GM20431 (cell line): ENCODE data around the gene NDUFB10.

Source experiments
- in situ Hi-C: fragments of 300-500 bp; cut with MseI, MboI; formaldehyde crosslinking; loops from one replicate; pipeline ENCODE4 v1.15.0; 2020; ENCODE audit warnings: low sequenced_read_pairs; ENCODE audit not compliant: unreplicated experiment

The NDUFB10 gene

GRCh38 chr16:1980770-1981087, 21.4 kb downstream of the NDUFB10 start:
- in situ Hi-C loops, result no loop called here

- in situ Hi-C loops, result no loop called here
Observed at GRCh38 chr16:1981398-1981836, 22.1 kb downstream of the NDUFB10 start, which contains the start of gene NOXO1. Gene NOXO1, minus strand, starts transcription at chr16:1981469. Its CDS starts 290 bp downstream, at chr16:1981179.

- in situ Hi-C loops, result no loop called here
Observed at GRCh38 chr16:1982013-1982433, 22.7 kb downstream of the NDUFB10 start.

GRCh38 chr16:1982991-1983543, 23.7 kb downstream of the NDUFB10 start:
- in situ Hi-C loops, result no loop called here

- in situ Hi-C loops, result no loop called here
Observed at GRCh38 chr16:1983544-1984346, 24.4 kb downstream of the NDUFB10 start, which contains the start of gene GFER. Gene GFER, plus strand, starts transcription at chr16:1984193. Its CDS starts 26 bp downstream, at chr16:1984219.

GRCh38 chr16:1984347-1985225, 25.2 kb downstream of the NDUFB10 start:
- in situ Hi-C loops, result no loop called here

- in situ Hi-C loops, result no loop called here
Observed at GRCh38 chr16:1985466-1986150, 26.3 kb downstream of the NDUFB10 start.

GRCh38 chr16:1987198-1987597, 27.9 kb downstream of the NDUFB10 start:
- in situ Hi-C loops, result no loop called here

- in situ Hi-C loops, result no loop called here
Observed at GRCh38 chr16:1989209-1990100, 30.1 kb downstream of the NDUFB10 start, which contains the start of gene SYNGR3. Gene SYNGR3, plus strand, starts transcription at chr16:1989970. Its CDS starts 133 bp downstream, at chr16:1990103.

- in situ Hi-C loops, result no loop called here
Observed at GRCh38 chr16:1990101-1990350, 30.7 kb downstream of the NDUFB10 start.

- in situ Hi-C loops, result no loop called here
Observed at GRCh38 chr16:1990351-1991134, 31.2 kb downstream of the NDUFB10 start.

- in situ Hi-C loops, result no loop called here
Observed at GRCh38 chr16:1991135-1991551, 31.8 kb downstream of the NDUFB10 start.

GRCh38 chr16:1991588-1991947, 32.2 kb downstream of the NDUFB10 start:
- in situ Hi-C loops, result no loop called here

GRCh38 chr16:1991948-1992703, 32.8 kb downstream of the NDUFB10 start:
- in situ Hi-C loops, result no loop called here

- in situ Hi-C loops, result no loop called here
Observed at GRCh38 chr16:1992704-1993317, 33.5 kb downstream of the NDUFB10 start.

- in situ Hi-C loops, result no loop called here
Observed at GRCh38 chr16:1993731-1994131, 34.4 kb downstream of the NDUFB10 start.
